GM12865 (cell line): ENCODE measurements around the gene LAMC1.

Source experiments
- DNase-seq: peaks from one replicate; pipeline ENCODE4 v3.0.0; 2010; ENCODE audit warnings: low read depth
- H3K4me3 ChIP-seq: 2 replicates; pipeline ENCODE4 v1.5.1; 2011; ENCODE audit warnings: mild to moderate bottlenecking, low read depth, low read length, control low read depth
- CTCF ChIP-seq: IDR thresholded peaks from 2 replicates; pipeline ENCODE4 v1.5.1; 2011; ENCODE audit warnings: low read length, control low read depth, low read depth, inconsistent platforms; ENCODE audit not compliant: insufficient read depth; ENCODE audit errors: missing control alignments

The LAMC1 gene

GRCh38 chr1:183175631-183176030 is 152.4 kb downstream of the LAMC1 start:
- DNase-seq: no peak
- no peak overlapping the region for H3K4me3 ChIP-seq
- TF ChIP-seq CTCF: no peak

GRCh38 chr1:183178545-183178944 is 155.3 kb downstream of the LAMC1 start:
- TF ChIP-seq CTCF: no peak
- DNase-seq: no peak
- no peak overlapping the region for H3K4me3 ChIP-seq

DNA sequence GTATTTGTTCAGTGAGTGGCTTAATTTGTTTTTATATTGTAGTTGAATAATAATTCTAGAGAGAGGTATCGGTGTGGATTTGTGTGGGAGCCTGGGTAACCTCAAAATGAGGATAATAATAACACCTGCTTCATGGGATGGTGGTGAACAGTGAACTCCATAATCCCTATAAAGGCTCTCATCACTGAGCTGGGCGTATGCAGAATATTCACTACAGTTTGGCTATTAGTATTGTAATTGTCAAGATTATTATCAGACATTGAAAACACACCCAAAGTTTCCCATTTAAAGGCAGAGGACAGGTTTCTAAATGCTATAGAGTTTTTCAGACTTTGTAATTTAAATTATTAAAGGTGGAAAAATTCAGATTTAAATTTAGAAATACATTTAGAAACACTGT is 155.8 kb downstream of the LAMC1 start:
- no peak overlapping the region for H3K4me3 ChIP-seq
- no peak for TF ChIP-seq CTCF
- DNase-seq: no peak

DNA sequence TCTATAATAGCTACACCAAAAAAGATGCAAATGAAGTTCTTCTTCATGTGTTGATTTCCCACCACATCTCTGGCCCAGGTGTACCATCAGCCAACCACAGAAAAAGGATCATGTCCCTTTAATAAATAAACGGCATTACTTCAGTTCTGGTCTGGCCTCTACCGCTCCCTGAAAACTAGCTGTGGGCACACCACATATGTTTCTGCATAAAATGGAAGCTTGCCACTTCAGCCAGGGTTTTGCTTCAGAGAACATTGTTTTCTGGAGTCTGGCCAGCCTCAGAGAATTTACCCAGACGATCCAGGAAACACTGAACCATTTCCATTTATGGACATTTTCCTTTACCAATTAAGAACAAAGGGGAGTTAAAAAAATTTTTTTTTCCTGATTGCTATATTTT is 157.0 kb downstream of the LAMC1 start:
- no peak for TF ChIP-seq CTCF
- peak overlapping the region; percentile 9; the same call in 1 of the 2 replicates for H3K4me3 ChIP-seq
- peak; percentile 50 for DNase-seq

- TF ChIP-seq CTCF: no peak
- H3K4me3 ChIP-seq: peak overlapping the region; percentile 9; the same call in 1 of the 2 replicates
- peak; percentile 82 for DNase-seq
Observed at GRCh38 chr1:183180634-183181056, 157.4 kb downstream of the LAMC1 start.

- no peak for DNase-seq
- no peak for TF ChIP-seq CTCF
- no peak within 1 kb of the TSS for H3K4me3 ChIP-seq
Observed at GRCh38 chr1:183185941-183186490, 162.8 kb downstream of the LAMC1 start, which contains the start of gene LAMC2. Gene LAMC2 (plus strand): TSS chr1:183186264. CDS start chr1:183186353, 89 bp downstream.

GRCh38 chr1:183186841-183187240 is 163.6 kb downstream of the LAMC1 start:
- H3K4me3 ChIP-seq: no peak overlapping the region
- no peak for TF ChIP-seq CTCF
- DNase-seq: no peak
